Measurements from ENCODE around the gene ACBD7. TPM values are rescaled to one million over a fixed set of nuclear protein-coding genes. Genes with fewer than 3 reads are reported as not detected.

The ACBD7 gene
- total RNA-seq, 1 experiment from 2014 or later: 1.8 TPM

GRCh38 chr10:15067154-15067553 lies 21.4 kb downstream of the ACBD7 start:
- DNase-seq (ENCODE audit: low read depth, low spot score): no peak
- no TSS peak for BruUV-seq (replicated peaks)
- H3K27ac ChIP-seq (ENCODE audit: low read length): no peak overlapping the region
- no peaks in the 10 kb centered on the region for H3K27me3 ChIP-seq (ENCODE audit: control insufficient read depth, insufficient read depth, low read length)
- no peak for ATAC-seq
- ChIA-PET POLR2A (no interaction called here), CTCF (no interaction called here)
- in situ Hi-C loops (cut with HindIII; ENCODE audit: low pct_unique_long_range_greater_than_20kb, low sequenced_read_pairs) (no loop called here), intact Hi-C loops (cut with micrococcal nuclease; ENCODE audit: unreplicated experiment) (no loop called here)
- TF ChIP-seq CTCF (IDR thresholded peaks at IDR 0.05) (no peak), REST (IDR thresholded peaks at IDR 0.05; ENCODE audit: insufficient read depth in 1 of 2, low read depth in 2 of 2, low read length in 1 of 2) (no peak)
- H3K4me3 ChIP-seq (ENCODE audit: low read depth in 2 of 2, low read length in 2 of 2): no peak overlapping the region
- H3K36me3 ChIP-seq (ENCODE audit: control insufficient read depth, insufficient read depth, low read length): no peaks in the 10 kb centered on the region
- no peaks in the 10 kb centered on the region for H3K4me1 ChIP-seq (ENCODE audit: control insufficient read depth, insufficient read depth, low read length)
- no peaks in the 10 kb centered on the region for H3K9me3 ChIP-seq (ENCODE audit: control insufficient read depth, insufficient read depth, low read depth, low read length)

GRCh38 chr10:15060638-15061037 lies 27.9 kb downstream of the ACBD7 start:
- DNase-seq (ENCODE audit: low read depth, low spot score) (no peak), ATAC-seq (no peak)
- H3K27me3 ChIP-seq (ENCODE audit: control insufficient read depth, insufficient read depth, low read length): no peaks in the 10 kb centered on the region
- ChIA-PET CTCF (no interaction called here), POLR2A (no interaction called here)
- TF ChIP-seq POLR2AphosphoS5 (IDR thresholded peaks at IDR 0.05; ENCODE audit: low read depth, low read length) (no peak), CTCF (IDR thresholded peaks at IDR 0.05) (no peak), TCF7L2 (IDR thresholded peaks at IDR 0.05; ENCODE audit: low read depth, low read length) (no peak), SIN3A (IDR thresholded peaks at IDR 0.05; ENCODE audit: borderline replicate concordance, insufficient read depth, low read depth, low read length) (no peak), REST (IDR thresholded peaks at IDR 0.05; ENCODE audit: insufficient read depth in 1 of 2, low read depth in 2 of 2, low read length in 1 of 2) (no peak)
- no peaks in the 10 kb centered on the region for H3K9me3 ChIP-seq (ENCODE audit: control insufficient read depth, insufficient read depth, low read depth, low read length)
- no peak overlapping the region for H3K27ac ChIP-seq (ENCODE audit: low read length)
- no peaks in the 10 kb centered on the region for H3K36me3 ChIP-seq (ENCODE audit: control insufficient read depth, insufficient read depth, low read length)
- intact Hi-C loops (cut with micrococcal nuclease; ENCODE audit: unreplicated experiment): no loop called here
- no TSS peak for BruUV-seq (replicated peaks)
- in situ Hi-C loops (cut with HindIII; ENCODE audit: low pct_unique_long_range_greater_than_20kb, low sequenced_read_pairs): no loop called here
- no peak overlapping the region for H3K4me3 ChIP-seq (ENCODE audit: low read depth in 2 of 2, low read length in 2 of 2)
- no peaks in the 10 kb centered on the region for H3K4me1 ChIP-seq (ENCODE audit: control insufficient read depth, insufficient read depth, low read length)

Data from Panc1 (cell line).